Posterior vena cava (tissue), 2 donors: ENCODE measurements around the gene ZNF274. TPM values are rescaled to one million over a fixed set of nuclear protein-coding genes. Genes with fewer than 3 reads are reported as not detected.
"Not testable (repeated sequence)": the region's sequence is repeated elsewhere in the genome, so short reads cannot be mapped to it uniquely, and the experiment has no call there.

ENCODE experiments used
- DNase-seq: peaks from one replicate; pipeline ENCODE4 v3.0.0-alpha.2; 2020; ENCODE audit warnings: low spot score
- intact Hi-C, 2 donors: fragments of 100-400 bp; cut with DNase I; formaldehyde crosslinking; loops; one replicate each; pipeline versions ENCODE4 v1.14.1 to v1.14.2; 2022 to 2023
- total RNA-seq, 2 donors: library from RNA; stranded (reverse); fragmentation: NEBNext Ultra II Directional; extraction: Animal tissue kit (Norgen Biotek cat#: 25700); gene quantifications; one replicate each; pipeline ENCODE4 v1.2.1, GENCODE V29; 2021
- donor health status: DM: yes; HTN: yes; CAD: no.
- donor health status: DM: yes; HTN: yes; CAD: no.

ZNF274 gene
- total RNA-seq, 2 donors from 2014 or later, result 15.2 to 15.9 TPM

GRCh38 chr19:58203814-58204475 lies 21.1 kb downstream of the ZNF274 start:
- DNase-seq, result no peak
- intact Hi-C loops, result no loop called here

- no peak for DNase-seq
- intact Hi-C loops, result no loop called here
Observed at GRCh38 chr19:58204566-58204965, 21.7 kb downstream of the ZNF274 start.

GRCh38 chr19:58209577-58209976 lies 26.7 kb downstream of the ZNF274 start:
- intact Hi-C loops, result no loop called here
- DNase-seq, result no peak

GRCh38 chr19:58212336-58213074 lies 29.6 kb downstream of the ZNF274 start:
- DNase-seq, result no peak
- intact Hi-C loops, result no loop called here

DNA sequence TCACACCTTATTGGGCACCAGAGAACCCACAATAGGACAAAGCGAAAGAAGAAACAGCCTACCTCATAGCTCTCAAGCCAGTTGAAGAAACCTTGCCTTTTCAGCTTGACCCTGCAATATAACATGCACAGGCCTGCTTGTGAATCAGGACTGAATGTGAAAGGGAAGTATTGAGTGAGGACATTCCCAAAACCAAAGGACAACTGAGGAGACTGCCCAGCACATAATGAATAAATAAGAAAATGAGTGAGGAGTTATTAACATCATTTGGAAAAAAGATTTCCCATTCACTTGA lies 30.2 kb downstream of the ZNF274 start:
- intact Hi-C loops, result no loop called here
- no peak for DNase-seq

DNA sequence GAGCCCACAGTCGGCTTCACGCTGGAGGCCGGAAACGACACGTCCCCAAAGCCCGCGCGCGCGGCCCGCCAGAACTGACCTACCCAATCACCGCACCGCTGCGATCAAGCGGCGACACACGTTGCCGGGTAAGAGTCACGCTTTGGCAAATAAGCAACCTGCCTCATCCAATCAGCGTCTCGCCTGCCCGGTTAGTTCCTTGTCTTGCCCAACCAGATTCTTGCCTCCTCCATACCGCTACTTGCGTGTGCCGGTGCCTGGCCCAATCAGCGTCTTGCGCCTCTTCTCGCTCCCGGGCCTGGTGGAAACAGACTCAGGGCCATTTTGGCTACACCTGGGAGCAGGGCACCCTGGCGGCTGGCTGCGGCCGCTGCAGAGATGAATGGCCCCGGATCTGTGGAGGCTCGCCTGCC lies 34.2 kb downstream of the ZNF274 start:
- intact Hi-C loops, result no loop called here
- no peak for DNase-seq

GRCh38 chr19:58217607-58218391 lies 34.9 kb downstream of the ZNF274 start:
- intact Hi-C loops, result no loop called here
- no peak for DNase-seq

- no peak for DNase-seq
- intact Hi-C loops, result no loop called here
Observed at GRCh38 chr19:58218899-58219298, 36.0 kb downstream of the ZNF274 start.

DNA sequence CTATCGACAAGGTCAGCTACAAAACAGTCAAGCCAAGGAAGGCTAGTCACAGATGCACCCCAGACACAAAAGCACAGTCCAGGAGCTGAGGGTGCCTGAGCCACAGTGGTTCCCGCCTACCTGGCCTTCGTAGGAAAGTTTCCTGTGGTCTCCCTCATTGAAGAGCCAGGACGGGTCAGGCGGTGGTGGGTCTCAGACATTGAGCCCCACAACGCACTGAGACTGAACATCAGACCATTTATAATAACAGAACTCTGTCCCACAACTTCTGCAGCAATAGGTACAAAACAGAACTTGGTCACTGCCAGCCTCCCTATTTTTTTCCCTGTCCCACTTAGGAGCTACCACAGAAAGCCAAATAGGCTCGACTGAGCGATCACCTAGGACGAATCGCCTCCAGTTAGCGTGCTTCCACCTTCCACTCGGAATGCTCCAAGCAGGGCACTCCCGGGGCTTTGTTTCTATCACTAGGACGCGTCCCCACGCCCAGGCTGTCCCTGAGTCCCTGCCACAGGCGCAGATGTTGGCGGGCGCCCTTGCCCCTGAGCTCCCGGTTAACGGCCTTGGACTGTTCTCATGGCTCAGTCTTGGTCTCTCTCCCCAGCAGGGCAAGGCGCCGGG lies 45.2 kb downstream of the ZNF274 start:
- intact Hi-C loops, result loop anchor here in 1 of 2 donors (10.0 kb wide), 1 partner anchor 47 kb away; the partner anchor contains the start of gene ZNF8
- no peak for DNase-seq

DNA sequence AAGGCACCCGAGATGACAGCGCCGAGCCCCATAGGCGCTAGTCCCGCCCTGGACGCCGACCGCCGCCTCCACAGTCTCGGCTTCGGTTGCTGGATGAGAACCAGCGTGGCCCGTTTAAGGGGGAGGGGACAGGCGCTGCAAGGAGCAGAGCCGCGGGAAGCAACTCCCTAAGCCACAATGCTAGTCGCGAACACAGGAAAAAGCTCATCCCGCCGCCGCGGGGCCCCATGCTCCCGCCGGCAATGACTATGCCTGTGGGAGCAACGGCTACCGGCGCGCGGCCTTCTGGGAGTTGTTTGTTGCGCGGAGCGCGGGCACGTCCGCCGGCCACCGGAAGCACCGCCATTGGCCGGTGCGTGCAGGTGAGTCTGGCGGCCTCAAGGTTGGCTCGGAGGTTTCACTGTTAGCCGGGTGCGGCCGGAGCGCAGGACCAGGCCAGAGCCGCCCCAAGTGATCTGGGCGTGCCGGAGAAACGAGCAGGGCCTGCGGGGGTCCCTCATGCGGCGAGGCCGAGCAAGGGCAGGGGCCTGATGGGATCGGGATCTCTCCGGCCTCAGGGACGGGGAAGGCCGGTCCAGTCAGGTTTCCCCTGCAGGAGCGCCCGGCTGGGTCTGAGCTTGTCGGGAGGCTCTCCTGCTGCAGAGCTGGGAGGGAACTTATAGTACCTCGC lies 45.9 kb downstream of the ZNF274 start, which contains the start of gene ZNF544:
TSS of gene ZNF544 (plus strand) at position 330 of the 670 bp plus-strand sequence. CDS start 15,110 bp downstream, outside the sequence.
- DNase-seq, result peak; percentile 86

GRCh38 chr19:58229255-58229639 lies 46.4 kb downstream of the ZNF274 start:
- DNase-seq, result no peak
- intact Hi-C loops, result loop anchor here in 1 of 2 donors (10.0 kb wide), 1 partner anchor 46 kb away; the partner anchor contains the start of gene ZNF8

More for the DNA sequence above, 45.9 kb downstream of the ZNF274 start, which contains the start of gene ZNF544:
- intact Hi-C loops, result loop anchor here in 1 of 2 donors (10.0 kb wide), 1 partner anchor 46 kb away; the partner anchor contains the start of gene ZNF8

GRCh38 chr19:58237324-58237723 lies 54.5 kb downstream of the ZNF274 start:
- no peak for DNase-seq
- intact Hi-C loops, result no loop called here

GRCh38 chr19:58243351-58243750 lies 60.5 kb downstream of the ZNF274 start:
- intact Hi-C loops, result no loop called here
- DNase-seq, result no peak

DNA sequence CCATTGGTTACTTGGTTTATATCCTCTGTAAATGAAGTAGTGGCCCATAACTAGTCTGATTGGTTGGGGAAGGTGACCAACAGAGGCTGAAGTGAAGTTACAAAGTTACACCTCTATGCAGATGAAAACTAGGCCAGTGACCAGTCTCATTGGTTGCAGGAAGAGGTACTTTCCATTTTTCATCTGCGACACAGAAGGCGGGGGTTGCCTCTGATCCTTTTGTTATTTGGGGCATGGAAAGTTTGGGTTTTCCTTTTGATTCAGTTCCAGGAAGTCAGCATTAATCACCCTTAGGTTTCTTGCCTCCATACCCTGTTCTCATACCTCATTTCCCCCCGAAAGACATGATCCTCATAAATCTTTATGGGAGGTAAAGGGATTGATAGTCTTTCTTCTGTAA lies 66.0 kb downstream of the ZNF274 start:
- intact Hi-C loops, result no loop called here
- DNase-seq, result no peak

DNA sequence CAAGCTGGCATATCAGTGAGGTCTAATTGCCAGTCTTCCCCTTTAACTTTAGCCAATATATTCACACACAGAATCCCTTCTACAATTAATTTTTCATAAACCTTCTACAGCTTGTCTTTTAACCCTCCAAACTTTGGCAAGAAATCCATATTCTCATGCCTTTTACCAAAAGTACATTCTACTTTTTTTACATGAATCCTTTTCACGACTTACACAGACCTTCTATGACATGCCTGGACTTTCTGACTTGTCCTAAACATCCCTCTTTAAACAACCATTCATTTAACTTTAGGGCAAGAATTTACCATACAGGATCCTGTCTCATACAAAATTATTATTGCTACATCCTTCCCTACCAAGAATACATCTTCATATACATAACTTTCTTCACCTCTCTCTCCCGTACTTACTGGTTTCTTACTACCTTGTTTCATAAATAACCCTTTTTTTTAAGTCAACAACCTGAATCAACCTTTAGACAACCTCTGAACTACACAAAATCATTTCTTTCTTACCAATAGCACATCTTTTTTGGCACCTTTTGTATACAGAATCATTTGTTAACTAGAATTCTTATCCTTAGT lies 69.3 kb downstream of the ZNF274 start:
- intact Hi-C loops, result no loop called here
- DNase-seq, result no peak

DNA sequence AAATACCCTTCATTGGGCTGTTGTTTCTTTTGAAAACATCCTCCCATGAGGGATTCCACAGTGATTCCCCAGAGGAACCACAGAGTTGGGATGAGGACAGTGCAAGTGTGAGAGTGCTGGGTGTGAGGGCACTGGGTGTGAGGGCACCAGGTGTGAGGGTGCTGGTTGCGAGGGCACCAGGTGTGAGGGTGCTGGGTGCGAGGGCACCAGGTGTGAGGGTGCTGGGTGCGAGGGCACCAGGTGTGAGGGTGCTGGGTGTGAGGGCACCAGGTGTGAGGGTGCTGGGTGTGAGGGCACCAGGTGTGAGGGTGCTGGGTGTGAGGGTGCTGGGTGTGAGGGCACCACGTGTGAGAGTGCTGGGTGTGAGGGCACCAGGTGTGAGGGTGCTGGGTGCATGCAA lies 75.4 kb downstream of the ZNF274 start:
- DNase-seq, intact Hi-C loops: not testable (repeated sequence)

DNA sequence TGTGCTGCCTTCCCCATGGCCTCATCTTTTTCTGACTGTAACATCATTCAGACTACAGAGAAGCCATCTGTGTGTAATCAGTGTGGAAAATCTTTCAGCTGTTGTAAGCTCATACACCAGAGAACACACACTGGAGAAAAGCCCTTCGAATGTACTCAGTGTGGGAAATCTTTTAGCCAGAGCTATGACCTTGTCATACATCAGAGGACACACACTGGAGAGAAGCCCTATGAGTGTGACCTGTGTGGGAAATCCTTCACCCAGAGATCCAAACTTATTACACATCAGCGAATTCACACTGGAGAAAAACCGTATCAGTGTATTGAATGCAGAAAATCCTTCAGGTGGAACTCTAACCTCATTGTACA lies 78.7 kb downstream of the ZNF274 start:
- intact Hi-C loops, result no loop called here
- no peak for DNase-seq

GRCh38 chr19:58261968-58262921 lies 79.4 kb downstream of the ZNF274 start:
- DNase-seq, result peak; percentile 8
- intact Hi-C loops, result no loop called here
